Hepatocyte (in vitro differentiated cells): ENCODE results near the gene ATP6V1B1. TPM values are rescaled to one million over a fixed set of nuclear protein-coding genes. Genes with fewer than 3 reads are reported as not detected.
A peak's percentile ranks its signal among the peaks of the same experiment; 100 is the strongest.

Experiments
- DNase-seq: peaks from one replicate; pipeline ENCODE4 v3.0.0-alpha.2; 2016; ENCODE audit warnings: low spot score
- H2AFZ ChIP-seq: fragments of 200-600 bp; sonication (generic); 2 replicates; pipeline ENCODE4 v1.6.0; 2016; ENCODE audit warnings: antibody characterized with exemption, mild to moderate bottlenecking
- H3K27ac ChIP-seq: fragments of 200-600 bp; sonication (generic); 2 replicates; pipeline ENCODE4 v1.5.1; 2016; ENCODE audit warnings: mild to moderate bottlenecking
- H3K27me3 ChIP-seq: fragments of 200-600 bp; sonication (generic); 2 replicates; pipeline ENCODE4 v1.6.1; 2016
- H3K36me3 ChIP-seq: fragments of 200-600 bp; sonication (generic); replicated peaks from 2 replicates; pipeline ENCODE4 v1.5.1; 2016; ENCODE audit warnings: low read depth; ENCODE audit not compliant: insufficient read depth
- H3K4me1 ChIP-seq: fragments of 200-600 bp; sonication (generic); 2 replicates; pipeline ENCODE4 v1.5.1; 2016; ENCODE audit warnings: mild to moderate bottlenecking, moderate library complexity; ENCODE audit not compliant: insufficient read depth
- H3K4me2 ChIP-seq: fragments of 200-600 bp; sonication (generic); 2 replicates; pipeline ENCODE4 v1.6.0; 2016
- H3K4me3 ChIP-seq: fragments of 200-600 bp; sonication (generic); 2 replicates; pipeline ENCODE4 v1.5.1; 2016; ENCODE audit warnings: mild to moderate bottlenecking
- H3K79me2 ChIP-seq: fragments of 200-600 bp; sonication (generic); 2 replicates; pipeline ENCODE4 v1.6.0; 2017; ENCODE audit warnings: mild to moderate bottlenecking
- H3K9me2 ChIP-seq: fragments of 200-600 bp; sonication (generic); replicated peaks from 2 replicates; pipeline ENCODE4 v1.6.0; 2017; ENCODE audit warnings: mild to moderate bottlenecking; ENCODE audit not compliant: insufficient read depth
- H3K9me3 ChIP-seq: fragments of 200-600 bp; sonication (generic); 2 replicates; pipeline ENCODE4 v1.5.1; 2016; ENCODE audit warnings: low read depth, mild to moderate bottlenecking
- H4K20me1 ChIP-seq: fragments of 200-600 bp; sonication (generic); 2 replicates; pipeline ENCODE4 v1.6.0; 2016; ENCODE audit warnings: mild to moderate bottlenecking; ENCODE audit not compliant: insufficient read depth, poor library complexity, severe bottlenecking
- CTCF ChIP-seq: fragments of 200-600 bp; sonication (generic); IDR thresholded peaks from 2 replicates; pipeline ENCODE4 v1.5.1; 2016; ENCODE audit warnings: antibody characterized with exemption, mild to moderate bottlenecking; ENCODE audit not compliant: poor library complexity
- EZH2 ChIP-seq: fragments of 200-600 bp; sonication (generic); IDR thresholded peaks from 2 replicates; pipeline ENCODE4 v1.6.1; 2016; ENCODE audit warnings: antibody characterized with exemption, mild to moderate bottlenecking, borderline replicate concordance
- EZH2phosphoT487 ChIP-seq: fragments of 200-600 bp; sonication (generic); IDR thresholded peaks from one replicate; pipeline ENCODE4 v1.6.1; 2018; ENCODE audit warnings: antibody characterized with exemption, mild to moderate bottlenecking, low read depth, moderate library complexity; ENCODE audit not compliant: unreplicated experiment, severe bottlenecking
- WGBS: methylation state at CpG from one replicate; pipeline ENCODE4 v1.1.6; 2016; ENCODE audit warnings: low lambda C conversion rate; ENCODE audit errors: missing lambda C conversion rate; 5-methylcytosine and 5-hydroxymethylcytosine counted together
- polyA plus RNA-seq: library from polyadenylated mRNA; unstranded; fragments of >200 nt; fragmentation: Nextera tagmentation; extraction: Ambion mirVana; gene quantifications from 2 replicates; pipeline ENCODE4 v1.2.1, GENCODE V29; 2016
- total RNA-seq: library from RNA; depleted of rRNA; stranded (reverse); fragments of >200 nt; gene quantifications from 2 replicates; pipeline ENCODE4 v1.2.3, GENCODE V29; 2014

Gene ATP6V1B1
- total and polyA plus RNA-seq, 2 experiments from 2014 or later, result 1.7 to 2.9 TPM

DNA sequence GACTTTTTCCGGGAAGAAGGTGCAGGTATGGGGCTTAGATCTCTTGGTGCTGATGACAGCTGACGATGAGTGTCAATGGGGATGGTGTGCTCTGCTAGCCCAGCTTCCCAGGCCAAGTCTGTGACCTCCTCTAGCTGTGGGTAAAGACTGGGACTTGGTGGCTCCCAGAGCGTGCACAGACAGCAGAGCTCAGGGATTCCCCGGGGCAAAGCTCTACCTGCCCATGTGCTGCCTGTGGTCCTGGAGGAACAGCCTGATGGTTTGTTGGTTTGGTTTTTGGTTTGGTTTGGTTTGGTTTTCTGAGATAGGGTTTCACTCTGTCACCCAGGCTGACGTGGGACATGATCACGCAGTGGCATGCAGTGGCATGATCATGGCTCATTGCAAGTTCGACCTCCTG is 19.2 kb downstream of the ATP6V1B1 start:
- no peaks in the 10 kb centered on the region for H3K36me3 ChIP-seq
- no peaks in the 10 kb centered on the region for H3K9me2 ChIP-seq
- 78% methylated on average over 7 of the region's 7 CpGs for WGBS
- TF ChIP-seq EZH2phosphoT487, result no peak
- no peaks in the 10 kb centered on the region for H4K20me1 ChIP-seq
- no peak overlapping the region for H3K4me2 ChIP-seq
- H3K4me1 ChIP-seq, result no peaks in the 10 kb centered on the region
- no peaks in the 10 kb centered on the region for H3K9me3 ChIP-seq
- H3K27ac ChIP-seq, result no peak overlapping the region
- peaks cover 59% of the 10 kb centered on the region for H3K27me3 ChIP-seq
- H3K79me2 ChIP-seq, result no peaks in the 10 kb centered on the region
- H3K4me3 ChIP-seq, result no peak overlapping the region
- no peak overlapping the region for H2AFZ ChIP-seq
- peak; percentile 2 for DNase-seq

DNA sequence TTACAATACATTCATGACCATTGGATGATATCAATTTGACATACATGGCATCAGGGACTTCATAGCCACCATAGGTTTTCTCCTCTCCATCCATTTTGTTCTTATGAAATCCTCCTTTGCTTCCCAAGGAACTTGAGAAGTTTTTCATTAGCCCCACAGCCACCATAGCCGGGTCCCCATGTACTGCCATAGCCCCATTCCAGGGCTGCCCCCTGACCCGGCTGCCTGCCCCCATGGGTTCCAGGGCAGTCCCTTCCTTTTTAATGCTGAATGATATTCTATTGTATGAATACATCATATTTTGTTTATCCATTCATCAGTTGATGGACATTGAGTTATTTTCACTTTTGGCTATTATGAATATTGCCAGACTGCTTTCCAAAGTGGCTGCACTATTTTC is 20.4 kb downstream of the ATP6V1B1 start:
- TF ChIP-seq CTCF (no peak), EZH2 (no peak), EZH2phosphoT487 (no peak)
- Histone ChIP-seq H3K4me3 (no peak overlapping the region), H2AFZ (no peak overlapping the region), H3K27me3 (peaks cover 52% of the 10 kb centered on the region), H3K4me1 (no peaks in the 10 kb centered on the region), H4K20me1 (no peaks in the 10 kb centered on the region), H3K9me2 (no peaks in the 10 kb centered on the region), H3K4me2 (no peak overlapping the region), H3K79me2 (no peaks in the 10 kb centered on the region), H3K9me3 (no peaks in the 10 kb centered on the region), H3K27ac (no peak overlapping the region), H3K36me3 (no peaks in the 10 kb centered on the region)
- 90% methylated on average over 2 of the region's 2 CpGs for WGBS
- no peak for DNase-seq

DNA sequence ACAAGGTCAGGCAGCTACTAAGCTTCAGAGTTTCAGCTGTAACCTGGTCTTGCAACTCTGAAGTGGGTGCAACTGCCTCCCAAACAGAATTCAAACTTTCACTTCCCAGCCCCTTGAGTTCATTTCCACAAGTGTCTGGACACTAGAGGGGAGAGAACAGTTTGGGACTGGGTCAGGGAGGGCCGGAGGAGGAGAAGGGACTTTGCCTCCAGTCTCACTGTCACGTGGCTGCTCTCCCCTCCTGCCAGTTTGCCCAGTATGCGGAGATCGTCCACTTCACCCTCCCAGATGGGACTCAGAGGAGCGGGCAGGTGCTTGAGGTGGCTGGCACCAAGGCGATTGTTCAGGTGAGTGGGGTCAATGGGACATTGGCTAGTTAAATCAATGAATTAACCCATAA is 22.1 kb downstream of the ATP6V1B1 start:
- no peaks in the 10 kb centered on the region for H3K36me3 ChIP-seq
- H3K27ac ChIP-seq, result no peak overlapping the region
- TF ChIP-seq EZH2, result no peak
- TF ChIP-seq CTCF, result no peak
- TF ChIP-seq EZH2phosphoT487, result no peak
- H3K4me2 ChIP-seq, result no peak overlapping the region
- no peak overlapping the region for H3K4me3 ChIP-seq
- peaks cover 42% of the 10 kb centered on the region for H3K27me3 ChIP-seq
- H4K20me1 ChIP-seq, result no peaks in the 10 kb centered on the region
- H2AFZ ChIP-seq, result no peak overlapping the region
- no peaks in the 10 kb centered on the region for H3K9me3 ChIP-seq
- no peaks in the 10 kb centered on the region for H3K79me2 ChIP-seq
- no peaks in the 10 kb centered on the region for H3K4me1 ChIP-seq
- DNase-seq, result peak; percentile 6
- H3K9me2 ChIP-seq, result no peaks in the 10 kb centered on the region
- WGBS, result 71% methylated on average over 6 of the region's 6 CpGs

DNA sequence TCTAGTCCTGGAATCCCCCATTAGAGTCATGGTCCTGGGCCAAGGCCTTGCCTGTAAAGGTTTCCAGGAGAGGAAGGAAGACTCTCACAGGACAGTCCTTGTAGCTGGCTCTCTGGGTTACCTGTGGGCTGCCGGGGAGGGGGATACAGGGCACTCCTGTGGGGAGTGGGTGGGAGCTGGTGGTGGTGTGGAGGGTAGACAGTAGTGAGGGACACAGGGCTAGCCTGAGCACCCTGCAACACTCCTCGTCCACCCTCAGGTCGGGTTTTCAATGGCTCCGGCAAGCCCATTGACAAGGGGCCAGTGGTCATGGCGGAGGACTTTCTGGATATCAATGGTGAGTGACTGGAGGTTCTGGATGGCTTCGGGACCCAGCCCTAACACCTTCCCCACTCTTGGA is 23.1 kb downstream of the ATP6V1B1 start:
- H3K36me3 ChIP-seq, result no peaks in the 10 kb centered on the region
- H4K20me1 ChIP-seq, result no peaks in the 10 kb centered on the region
- no peak overlapping the region for H3K4me3 ChIP-seq
- no peak overlapping the region for H3K27ac ChIP-seq
- peak; percentile 4 for DNase-seq
- 88% methylated on average over 6 of the region's 6 CpGs for WGBS
- H3K9me2 ChIP-seq, result no peaks in the 10 kb centered on the region
- H3K79me2 ChIP-seq, result no peaks in the 10 kb centered on the region
- no peaks in the 10 kb centered on the region for H3K4me1 ChIP-seq
- peaks cover 40% of the 10 kb centered on the region for H3K27me3 ChIP-seq
- H2AFZ ChIP-seq, result no peak overlapping the region
- no peak overlapping the region for H3K4me2 ChIP-seq
- TF ChIP-seq CTCF (no peak), EZH2phosphoT487 (no peak), EZH2 (no peak)
- no peaks in the 10 kb centered on the region for H3K9me3 ChIP-seq
